HepG2 (cell line): ENCODE data around the gene CDH12. TPM values are rescaled to one million over a fixed set of nuclear protein-coding genes. Genes with fewer than 3 reads are reported as not detected.

Experiments used
- ATAC-seq: fragments of 200-7000 bp; cut with Tn5 transposase; 3 replicates; pipeline ENCODE4 v1.9.1; 2020; ENCODE audit warnings: mild to moderate bottlenecking, moderate library complexity
- BruUV-seq: library from RNA; stranded (reverse); fragments of 400-500 nt; replicated peaks from 2 replicates; lab custom pipeline; 2021; lab: Mats Ljungman, UMichigan
- CTCF ChIA-PET: fragments of 300-600 bp; formaldehyde crosslinking; extraction: SDS; loops from one replicate; lab custom pipeline; 2021; ENCODE audit warnings: low total read pairs, inconsistent platforms, low intra/inter-chr PET ratio; lab: Yijun Ruan, JAX
- POLR2A ChIA-PET: fragments of 350-600 bp; sonication (Branson Sonifier 250); formaldehyde crosslinking; loops from one replicate; lab custom pipeline; 2020; ENCODE audit warnings: antibody characterized with exemption, inconsistent platforms; lab: Yijun Ruan, JAX
- DNase-seq: peaks from one replicate; pipeline ENCODE4 v3.0.0-alpha.2; 2015; ENCODE audit warnings: low spot score
- FAIRE-seq: peaks from 3 replicates; lab custom pipeline; 2011; peaks lifted over from hg19 to GRCh38; lab: Jason Lieb, UNC
- H2AFZ ChIP-seq: one replicate; pipeline ENCODE4 v1.6.1; 2011; ENCODE audit warnings: low read length, inconsistent platforms
- H3K27ac ChIP-seq: fragments of 300-600 bp; 3 replicates; pipeline ENCODE4 v1.8.0; 2011; ENCODE audit warnings: mixed run types, mild to moderate bottlenecking, mixed read lengths, low read length, inconsistent platforms; ENCODE audit not compliant: insufficient read depth; ENCODE audit errors: extremely low read length
- H3K27me3 ChIP-seq, 2 experiments: fragments of 200-600 bp in 1 of 2; 2 replicates in 1 of 2; 3 replicates in 1 of 2; pipeline versions ENCODE4 v1.6.0 to v1.8.0; 2011; ENCODE audit warnings: low read length in 2 of 2, mild to moderate bottlenecking in 2 of 2, moderate library complexity in 2 of 2, inconsistent platforms in 1 of 2; ENCODE audit not compliant: insufficient read depth in 2 of 2, control insufficient read depth in 1 of 2
- H3K36me3 ChIP-seq, 2 experiments: fragments of 200-600 bp in 1 of 2; replicated peaks in 1 of 2; 2 replicates in 1 of 2; 3 replicates in 1 of 2; pipeline versions ENCODE4 v1.5.1 to v1.8.0; 2011; ENCODE audit warnings: low read length in 2 of 2, inconsistent platforms in 1 of 2; ENCODE audit not compliant: insufficient read depth in 2 of 2, control insufficient read depth in 1 of 2
- H3K4me1 ChIP-seq: 2 replicates; pipeline ENCODE4 v1.5.1; 2012; ENCODE audit warnings: low read length, inconsistent platforms; ENCODE audit not compliant: insufficient read depth
- H3K4me2 ChIP-seq: 2 replicates; pipeline ENCODE4 v1.6.0; 2011; ENCODE audit warnings: low read depth, low read length, inconsistent platforms
- H3K4me3 ChIP-seq, 3 experiments: fragments of 200-600 bp in 1 of 3; sonication (generic), shearing (Covaris generic) in 1 of 3; replicated peaks in 1 of 3; 2 replicates each; pipeline ENCODE4 v1.5.1; 2011 to 2016; ENCODE audit warnings: low read length in 3 of 3, inconsistent platforms in 2 of 3, low read depth in 2 of 3, mild to moderate bottlenecking in 2 of 3, control low read depth in 1 of 3, mixed read lengths in 1 of 3; ENCODE audit not compliant: insufficient read depth in 1 of 3
- H3K79me2 ChIP-seq: one replicate; pipeline ENCODE4 v1.6.1; 2011; ENCODE audit warnings: low read length, inconsistent platforms; ENCODE audit not compliant: insufficient read depth
- H3K9ac ChIP-seq: 2 replicates; pipeline ENCODE4 v1.6.0; 2011; ENCODE audit warnings: mild to moderate bottlenecking, low read depth, low read length, inconsistent platforms; ENCODE audit not compliant: insufficient read depth
- H3K9me3 ChIP-seq: 2 replicates; pipeline ENCODE4 v1.5.1; 2012; ENCODE audit warnings: mild to moderate bottlenecking, low read length
- H4K20me1 ChIP-seq: 2 replicates; pipeline ENCODE4 v1.6.0; 2011; ENCODE audit warnings: inconsistent platforms, mild to moderate bottlenecking, low read length, moderate library complexity; ENCODE audit not compliant: insufficient read depth
- AHR ChIP-seq: IDR thresholded peaks from 2 replicates; pipeline ENCODE4 v1.6.1; 2018; ENCODE audit warnings: missing genetic modification reagents, missing compliant biosample characterization
- DNMT1 ChIP-seq: sonication (generic); formaldehyde crosslinking; IDR thresholded peaks from 2 replicates; pipeline ENCODE4 v1.5.1; 2020; ENCODE audit warnings: mild to moderate bottlenecking, missing genetic modification reagents
- ETS1 ChIP-seq: sonication (generic); formaldehyde crosslinking; IDR thresholded peaks from 2 replicates; pipeline ENCODE4 v1.4.0; 2020; ENCODE audit warnings: missing genetic modification reagents
- SCMH1 ChIP-seq: sonication (generic); formaldehyde crosslinking; IDR thresholded peaks from 2 replicates; pipeline ENCODE4 v1.9.0; 2021; ENCODE audit warnings: missing genetic modification reagents, mild to moderate bottlenecking, borderline replicate concordance
- SIN3B ChIP-seq: fragments of 150-350 bp; IDR thresholded peaks from 2 replicates; pipeline ENCODE4 v1.6.1; 2014; ENCODE audit warnings: low read length
- TBL1XR1 ChIP-seq: fragments of 150-350 bp; IDR thresholded peaks from 2 replicates; pipeline ENCODE4 v1.6.1; 2014; ENCODE audit warnings: borderline replicate concordance, low read length; ENCODE audit not compliant: partially characterized antibody
- ZBTB2 ChIP-seq: sonication (generic); formaldehyde crosslinking; IDR thresholded peaks from 2 replicates; pipeline ENCODE4 v1.8.0; 2022; ENCODE audit warnings: low read depth, missing genetic modification reagents
- ZBTB3 ChIP-seq: sonication (generic); formaldehyde crosslinking; IDR thresholded peaks from 2 replicates; pipeline ENCODE4 v1.4.0; 2020; ENCODE audit warnings: low read depth, mild to moderate bottlenecking, moderate library complexity, missing genetic modification reagents, borderline replicate concordance
- ZFP36L2 ChIP-seq: sonication (generic); formaldehyde crosslinking; IDR thresholded peaks from 2 replicates; pipeline ENCODE4 v1.4.0; 2020; ENCODE audit warnings: missing genetic modification reagents
- ZNF12 ChIP-seq: sonication (generic); formaldehyde crosslinking; IDR thresholded peaks from 2 replicates; pipeline ENCODE4 v1.5.0; 2020; ENCODE audit warnings: missing genetic modification reagents
- ZNF318 ChIP-seq: sonication (generic); formaldehyde crosslinking; IDR thresholded peaks from 2 replicates; pipeline ENCODE4 v1.4.0; 2020; ENCODE audit warnings: mild to moderate bottlenecking, missing genetic modification reagents
- ZNF547 ChIP-seq: sonication (generic); formaldehyde crosslinking; IDR thresholded peaks from 2 replicates; pipeline ENCODE4 v1.5.1; 2020; ENCODE audit warnings: mild to moderate bottlenecking, missing genetic modification reagents
- ZNF619 ChIP-seq: sonication (generic); formaldehyde crosslinking; IDR thresholded peaks from 2 replicates; pipeline ENCODE4 v1.4.0; 2020; ENCODE audit warnings: mild to moderate bottlenecking, missing genetic modification reagents
- ZNF749 ChIP-seq: sonication (generic); formaldehyde crosslinking; IDR thresholded peaks from 2 replicates; pipeline ENCODE4 v1.8.0; 2022; ENCODE audit warnings: mild to moderate bottlenecking, missing genetic modification reagents, moderate library complexity, borderline replicate concordance
- WGBS: methylation state at CpG from one replicate; pipeline ENCODE4 v1.1.6; 2017; ENCODE audit warnings: low lambda C conversion rate; 5-methylcytosine and 5-hydroxymethylcytosine counted together
- in situ Hi-C: cut with HindIII; loops from 2 replicates; pipeline ENCODE4 v1.10.0; 2017; ENCODE audit warnings: low pct_unique_long_range_greater_than_20kb; ENCODE audit not compliant: extremely low pct_ligation_motif_present
- intact Hi-C: fragments of 100-400 bp; cut with micrococcal nuclease; formaldehyde crosslinking; loops from one replicate; pipeline ENCODE4 v1.10.0; 2022; ENCODE audit not compliant: unreplicated experiment
- polyA plus RNA-seq, 8 experiments: library from polyadenylated mRNA; depleted of rRNA in 3 of 8; stranded (reverse) in 7 of 8; unstranded in 1 of 8; fragments of >200 nt; fragmentation: Illumina TruSeq in 4 of 8; extraction: Trizol in 4 of 8; gene quantifications; 2 replicates each; pipeline versions ENCODE4 v1.2.1 to v1.2.3, GENCODE V29; 2011 to 2016; ENCODE audit warnings: low read depth in 4 of 8, missing spikeins in 1 of 8, mixed read lengths in 1 of 8; ENCODE audit not compliant: insufficient read depth in 1 of 8
- total RNA-seq, 5 experiments: library from RNA; depleted of rRNA; stranded (reverse); fragments of >200 nt; fragmentation: Illumina TruSeq; extraction: Trizol; gene quantifications; 2 replicates each; pipeline ENCODE4 v1.2.3, GENCODE V29; 2016; ENCODE audit warnings: low read depth in 1 of 5

The CDH12 gene
- total and polyA plus RNA-seq, 2 of the 13 experiments (the other 11 are each of a cell fraction or from before 2014, with no cell fraction given) = not detected

GRCh38 chr5:22764736-22765135, 88.4 kb downstream of the CDH12 start:
- H3K36me3 ChIP-seq = no peaks in the 10 kb centered on the region
- intact Hi-C loops (no loop called here), in situ Hi-C loops (no loop called here)
- no peak overlapping the region for H3K9ac ChIP-seq
- no TSS peak for BruUV-seq
- TF ChIP-seq ZNF619 (no peak), ZBTB3 (no peak), ZNF318 (CRISPR knock-in tag) (no peak), SCMH1 (no peak), ETS1 (no peak), TBL1XR1 (no peak), AHR (CRISPR knock-in tag) (no peak), ZNF749 (CRISPR knock-in tag) (no peak), DNMT1 (CRISPR knock-in tag) (no peak), SIN3B (no peak), ZBTB2 (no peak), ZFP36L2 (CRISPR knock-in tag) (no peak), ZNF12 (CRISPR knock-in tag) (no peak), ZNF547 (CRISPR knock-in tag) (no peak)
- TF ChIP-seq, all 625 proteins: peak for 0
- H3K4me1 ChIP-seq = no peaks in the 10 kb centered on the region
- no peak overlapping the region for H3K4me3 ChIP-seq
- no peaks in the 10 kb centered on the region for H3K9me3 ChIP-seq
- DNase-seq (no peak), ATAC-seq (no peak), FAIRE-seq (no peak)
- H3K27ac ChIP-seq = no peak overlapping the region
- POLR2A ChIA-PET = no interaction called here
- CTCF ChIA-PET = no interaction called here
- no peak overlapping the region for H2AFZ ChIP-seq
- H3K4me2 ChIP-seq = no peak overlapping the region
- 39% methylated on average over 5 of the region's 5 CpGs for WGBS
- H4K20me1 ChIP-seq = no peaks in the 10 kb centered on the region
- no peaks in the 10 kb centered on the region for H3K27me3 ChIP-seq
- H3K79me2 ChIP-seq = no peaks in the 10 kb centered on the region
